ENCODE data around the gene AVPR1B.
"Not testable (repeated sequence)": the region's sequence is repeated elsewhere in the genome, so short reads cannot be mapped to it uniquely, and the experiment has no call there.

DNA sequence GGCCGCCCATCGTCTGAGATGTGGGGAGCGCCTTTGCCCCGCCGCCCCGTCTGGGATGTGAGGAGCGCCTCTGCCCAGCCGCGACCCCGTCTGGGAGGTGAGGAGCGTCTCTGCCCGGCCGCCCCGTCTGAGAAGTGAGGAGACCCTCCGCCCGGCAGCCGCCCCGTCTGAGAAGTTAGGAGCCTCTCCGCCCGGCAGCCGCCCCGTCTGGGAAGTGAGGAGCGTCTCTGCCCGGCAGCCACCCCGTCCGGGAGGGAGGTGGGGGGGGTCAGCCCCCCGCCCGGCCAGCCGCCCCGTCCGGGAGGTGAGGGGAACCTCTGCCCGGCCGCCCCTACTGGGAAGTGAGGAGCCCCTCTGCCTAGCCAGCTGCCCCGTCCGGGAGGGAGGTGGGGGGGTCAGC lies 53.2 kb downstream of the AVPR1B start:
- not testable (repeated sequence) for TF ChIP-seq POLR2A (IDR thresholded peaks at IDR 0.05; ENCODE audit: low read depth, low read length); CTCF (IDR thresholded peaks at IDR 0.05; ENCODE audit: extremely low read depth in 1 of 2, insufficient read depth in 1 of 2, low read depth in 1 of 2, low read length in 2 of 2)

All from endothelial cell of umbilical vein (primary cell).